NCI-H1048 (cell line): ENCODE results near the gene TUBB.
"Not testable (repeated sequence)": the region's sequence is repeated elsewhere in the genome, so short reads cannot be mapped to it uniquely, and the experiment has no call there.

Source experiments
- DNase-seq: peaks from one replicate; lab custom pipeline; 2025; lab: John Stamatoyannopoulos, UW

TUBB gene

GRCh38 chr6:30717845-30718720 lies 2.1 kb upstream of the TUBB start:
- not testable (repeated sequence) for DNase-seq

GRCh38 chr6:30719356-30719755 lies 796 bp upstream of the TUBB start:
- DNase-seq, result no peak

- DNase-seq, result no peak
Measured at GRCh38 chr6:30720738-30721197, 616 bp downstream of the TUBB start.

GRCh38 chr6:30721198-30722024 lies 1.3 kb downstream of the TUBB start:
- peak; percentile 56 for DNase-seq

- DNase-seq, result not testable (repeated sequence)
Measured at GRCh38 chr6:30722025-30722279, 1.8 kb downstream of the TUBB start.

- peak; percentile 53 for DNase-seq
Measured at GRCh38 chr6:30722280-30723112, 2.3 kb downstream of the TUBB start.

GRCh38 chr6:30723159-30723842 lies 3.1 kb downstream of the TUBB start:
- DNase-seq, result not testable (repeated sequence)

GRCh38 chr6:30723843-30724741 lies 3.9 kb downstream of the TUBB start:
- DNase-seq, result not testable (repeated sequence)

- DNase-seq, result no peak
Measured at GRCh38 chr6:30724906-30725667, 4.9 kb downstream of the TUBB start.

- DNase-seq, result no peak
Measured at GRCh38 chr6:30725713-30726505, 5.8 kb downstream of the TUBB start.

- no peak for DNase-seq
Measured at GRCh38 chr6:30726506-30727413, 6.6 kb downstream of the TUBB start.

- no peak for DNase-seq
Measured at GRCh38 chr6:30727920-30728553, 7.9 kb downstream of the TUBB start.

GRCh38 chr6:30730601-30731435 lies 10.7 kb downstream of the TUBB start:
- DNase-seq, result no peak

- no peak for DNase-seq
Measured at GRCh38 chr6:30732237-30732943, 12.2 kb downstream of the TUBB start.

GRCh38 chr6:30735668-30736314 lies 15.6 kb downstream of the TUBB start:
- no peak for DNase-seq
